Neural progenitor cell (in vitro differentiated cells): ENCODE results near the gene MRTO4. TPM values are rescaled to one million over a fixed set of nuclear protein-coding genes. Genes with fewer than 3 reads are reported as not detected.
"Not testable (repeated sequence)": the region's sequence is repeated elsewhere in the genome, so short reads cannot be mapped to it uniquely, and the experiment has no call there.

ENCODE experiments used
- DNase-seq: peaks from one replicate; pipeline ENCODE4 v3.0.0-alpha.2; 2016; ENCODE audit warnings: low spot score
- H2AFZ ChIP-seq: fragments of 200-600 bp; sonication (generic); replicated peaks from 2 replicates; pipeline ENCODE4 v1.6.1; 2016; ENCODE audit warnings: antibody characterized with exemption
- H3F3A ChIP-seq: fragments of 200-600 bp; sonication (generic); 2 replicates; pipeline ENCODE4 v1.6.1; 2016; ENCODE audit warnings: antibody characterized with exemption, low read depth
- H3K27ac ChIP-seq: fragments of 200-600 bp; sonication (generic); 2 replicates; pipeline ENCODE4 v1.5.1; 2016; ENCODE audit warnings: mild to moderate bottlenecking
- H3K27me3 ChIP-seq: fragments of 200-600 bp; sonication (generic); 2 replicates; pipeline ENCODE4 v1.6.1; 2016; ENCODE audit warnings: mild to moderate bottlenecking, moderate library complexity
- H3K36me3 ChIP-seq: fragments of 200-600 bp; sonication (generic); 2 replicates; pipeline ENCODE4 v1.5.1; 2016
- H3K4me1 ChIP-seq: fragments of 200-600 bp; sonication (generic); 2 replicates; pipeline ENCODE4 v1.6.1; 2016; ENCODE audit warnings: mixed run types
- H3K4me2 ChIP-seq: fragments of 200-600 bp; sonication (generic); 2 replicates; pipeline ENCODE4 v1.6.1; 2016
- H3K4me3 ChIP-seq: fragments of 200-600 bp; sonication (generic); 2 replicates; pipeline ENCODE4 v1.5.1; 2016
- H3K79me2 ChIP-seq: fragments of 200-600 bp; sonication (generic); 2 replicates; pipeline ENCODE4 v1.6.1; 2016; ENCODE audit warnings: low read depth
- H3K9ac ChIP-seq: fragments of 200-600 bp; sonication (generic); 2 replicates; pipeline ENCODE4 v1.6.1; 2016
- H3K9me3 ChIP-seq: fragments of 200-600 bp; sonication (generic); 2 replicates; pipeline ENCODE4 v1.5.1; 2016; ENCODE audit warnings: low read depth
- H4K20me1 ChIP-seq: fragments of 200-600 bp; sonication (generic); 2 replicates; pipeline ENCODE4 v1.6.1; 2016; ENCODE audit warnings: low read depth
- H3K27ac Mint-ChIP-seq: 3 replicates; pipeline ENCODE4 v1.8.0; 2021; ENCODE audit warnings: mixed read lengths
- H3K27me3 Mint-ChIP-seq: 2 replicates; pipeline ENCODE4 v1.8.0; 2022; ENCODE audit warnings: low read depth, mild to moderate bottlenecking, inconsistent platforms, moderate library complexity, mixed read lengths; ENCODE audit not compliant: insufficient read depth
- H3K36me3 Mint-ChIP-seq: 3 replicates; pipeline ENCODE4 v1.8.0; 2021; ENCODE audit warnings: mixed read lengths
- H3K4me1 Mint-ChIP-seq: 3 replicates; pipeline ENCODE4 v1.8.0; 2021; ENCODE audit warnings: mixed read lengths
- H3K4me3 Mint-ChIP-seq: 3 replicates; pipeline ENCODE4 v1.8.0; 2021; ENCODE audit warnings: mild to moderate bottlenecking, moderate library complexity, mixed read lengths
- H3K9me3 Mint-ChIP-seq: 3 replicates; pipeline ENCODE4 v1.8.0; 2020; ENCODE audit warnings: mixed read lengths
- CTCF ChIP-seq: fragments of 200-600 bp; sonication (generic); IDR thresholded peaks from 2 replicates; pipeline ENCODE4 v1.5.1; 2017; ENCODE audit warnings: antibody characterized with exemption, mild to moderate bottlenecking
- EZH2 ChIP-seq: fragments of 200-600 bp; sonication (generic); IDR thresholded peaks from 2 replicates; pipeline ENCODE4 v1.6.1; 2017; ENCODE audit warnings: antibody characterized with exemption, mild to moderate bottlenecking, moderate library complexity
- EZH2phosphoT487 ChIP-seq: fragments of 200-600 bp; sonication (generic); IDR thresholded peaks from 2 replicates; pipeline ENCODE4 v1.6.1; 2017; ENCODE audit warnings: antibody characterized with exemption
- total RNA-seq: library from RNA; depleted of rRNA; stranded (reverse); fragments of >200 nt; gene quantifications from 2 replicates; pipeline ENCODE4 v1.2.3, GENCODE V29; 2015; ENCODE audit warnings: low replicate concordance

The MRTO4 gene
- total RNA-seq, 1 donor from 2014 or later = 23.2 TPM

- no peak overlapping the region for H3K27ac ChIP-seq
- peaks cover 18% of the 10 kb centered on the region for H4K20me1 ChIP-seq
- Mint-ChIP-seq H3K27me3 (peaks cover 3% of the 10 kb centered on the region), H3K36me3 (peaks cover 3% of the 10 kb centered on the region), H3K4me3 (no peak overlapping the region), H3K27ac (no peak overlapping the region), H3K4me1 (peaks cover 23% of the 10 kb centered on the region), H3K9me3 (no peaks in the 10 kb centered on the region)
- H3K79me2 ChIP-seq = peaks cover 70% of the 10 kb centered on the region
- no peak for DNase-seq
- H3K4me2 ChIP-seq = no peak overlapping the region
- no peaks in the 10 kb centered on the region for H3K27me3 ChIP-seq
- no peaks in the 10 kb centered on the region for H3K9me3 ChIP-seq
- TF ChIP-seq EZH2phosphoT487 (no peak), CTCF (no peak), EZH2 (no peak)
- H3F3A ChIP-seq = peaks cover 23% of the 10 kb centered on the region
- H3K36me3 ChIP-seq = peaks cover 8% of the 10 kb centered on the region
- no peak overlapping the region for H3K4me3 ChIP-seq
- no peak overlapping the region for H2AFZ ChIP-seq
- H3K9ac ChIP-seq = no peak overlapping the region
- peaks cover 25% of the 10 kb centered on the region for H3K4me1 ChIP-seq
Measured at GRCh38 chr1:19213580-19213979, 38.0 kb upstream of the MRTO4 start.

- H3K4me3 ChIP-seq, H3K9me3 Mint-ChIP-seq, H3F3A ChIP-seq, H3K27me3 Mint-ChIP-seq, H3K9ac ChIP-seq, H3K27ac Mint-ChIP-seq, H3K27me3 ChIP-seq, H2AFZ ChIP-seq, H3K4me1 Mint-ChIP-seq, H3K27ac ChIP-seq, H3K9me3 ChIP-seq, DNase-seq, H4K20me1 ChIP-seq, H3K4me2 ChIP-seq, H3K4me3 Mint-ChIP-seq: not testable (repeated sequence)
- Histone ChIP-seq H3K4me1 (peaks cover 12% of the 10 kb centered on the region), H3K79me2 (peaks cover 44% of the 10 kb centered on the region), H3K36me3 (peaks cover 10% of the 10 kb centered on the region)
- H3K36me3 Mint-ChIP-seq = peaks cover 21% of the 10 kb centered on the region
Measured at GRCh38 chr1:19216585-19216984, 35.0 kb upstream of the MRTO4 start.

- H3K36me3 Mint-ChIP-seq = peaks cover 29% of the 10 kb centered on the region
- no peak overlapping the region for H3K4me2 ChIP-seq
- H3K36me3 ChIP-seq = peaks cover 10% of the 10 kb centered on the region
- peaks cover 16% of the 10 kb centered on the region for H3K79me2 ChIP-seq
- DNase-seq = no peak
- H3K27ac Mint-ChIP-seq = no peak overlapping the region
- no peaks in the 10 kb centered on the region for H3K4me1 Mint-ChIP-seq
- H3K9me3 Mint-ChIP-seq = no peaks in the 10 kb centered on the region
- no peaks in the 10 kb centered on the region for H3F3A ChIP-seq
- no peak overlapping the region for H3K27ac ChIP-seq
- H3K27me3 Mint-ChIP-seq = no peaks in the 10 kb centered on the region
- no peaks in the 10 kb centered on the region for H3K9me3 ChIP-seq
- no peak overlapping the region for H3K4me3 ChIP-seq
- no peaks in the 10 kb centered on the region for H3K4me1 ChIP-seq
- no peak overlapping the region for H3K9ac ChIP-seq
- no peak overlapping the region for H2AFZ ChIP-seq
- peaks cover 6% of the 10 kb centered on the region for H4K20me1 ChIP-seq
- no peak overlapping the region for H3K4me3 Mint-ChIP-seq
- TF ChIP-seq CTCF (no peak), EZH2 (no peak), EZH2phosphoT487 (no peak)
- no peaks in the 10 kb centered on the region for H3K27me3 ChIP-seq
Measured at GRCh38 chr1:19219451-19219850, 32.2 kb upstream of the MRTO4 start.

- H3K27me3 ChIP-seq = no peaks in the 10 kb centered on the region
- no peak overlapping the region for H3K4me3 ChIP-seq
- no peaks in the 10 kb centered on the region for H3F3A ChIP-seq
- Mint-ChIP-seq H3K36me3 (peaks cover 33% of the 10 kb centered on the region), H3K27me3 (no peaks in the 10 kb centered on the region), H3K9me3 (no peaks in the 10 kb centered on the region), H3K27ac (no peak overlapping the region), H3K4me3 (no peak overlapping the region), H3K4me1 (no peaks in the 10 kb centered on the region)
- no peak overlapping the region for H3K27ac ChIP-seq
- peaks cover 10% of the 10 kb centered on the region for H3K36me3 ChIP-seq
- peaks cover 10% of the 10 kb centered on the region for H3K79me2 ChIP-seq
- H4K20me1 ChIP-seq = peaks cover 6% of the 10 kb centered on the region
- no peaks in the 10 kb centered on the region for H3K9me3 ChIP-seq
- H3K4me1 ChIP-seq = no peaks in the 10 kb centered on the region
- no peak overlapping the region for H3K4me2 ChIP-seq
- TF ChIP-seq CTCF (no peak), EZH2phosphoT487 (no peak), EZH2 (no peak)
- no peak overlapping the region for H3K9ac ChIP-seq
- no peak overlapping the region for H2AFZ ChIP-seq
- no peak for DNase-seq
Measured at GRCh38 chr1:19220080-19220846, 31.3 kb upstream of the MRTO4 start.
